GM10248 (cell line): Measurements from ENCODE around the gene BIK.

Source experiments
- CTCF ChIA-PET: fragments of 300-600 bp; sonication (Branson Sonifier 250); formaldehyde crosslinking; extraction: SDS; loops from one replicate; lab custom pipeline; 2021; ENCODE audit warnings: antibody characterized with exemption; lab: Yijun Ruan, JAX
- POLR2A ChIA-PET: fragments of 350-650 bp; sonication (Branson Sonifier 250); formaldehyde crosslinking; extraction: SDS; loops from one replicate; lab custom pipeline; 2020; ENCODE audit warnings: antibody characterized with exemption; lab: Yijun Ruan, JAX
- DNase-seq: peaks from one replicate; pipeline ENCODE4 v3.0.0; 2012; ENCODE audit errors: extremely low spot score
- CTCF ChIP-seq: IDR thresholded peaks from 2 replicates; pipeline ENCODE4 v1.5.1; 2012; ENCODE audit warnings: mild to moderate bottlenecking, low read depth; ENCODE audit errors: extremely low read depth, missing control alignments, control extremely low read depth

BIK gene

GRCh38 chr22:43163241-43163795, 52.8 kb downstream of the BIK start:
- no peak for DNase-seq
- CTCF ChIA-PET, result no interaction called here
- no peak for TF ChIP-seq CTCF
- POLR2A ChIA-PET, result interaction anchor here (0.7 kb wide), 1 partner anchor 11 kb away, joined by 3 read pairs; no protein-coding TSS in a partner anchor

- TF ChIP-seq CTCF, result no peak
- ChIA-PET POLR2A (no interaction called here), CTCF (no interaction called here)
- no peak for DNase-seq
Measured at GRCh38 chr22:43164636-43165035, 54.1 kb downstream of the BIK start.

- CTCF ChIA-PET, result no interaction called here
- DNase-seq, result no peak
- no peak for TF ChIP-seq CTCF
- POLR2A ChIA-PET, result no interaction called here
Measured at GRCh38 chr22:43166132-43166930, 55.8 kb downstream of the BIK start.

- ChIA-PET CTCF (no interaction called here), POLR2A (no interaction called here)
- no peak for TF ChIP-seq CTCF
- no peak for DNase-seq
Measured at GRCh38 chr22:43167001-43167589, 56.5 kb downstream of the BIK start.

- ChIA-PET POLR2A (interaction anchor here (0.6 kb wide), 1 partner anchor 275 kb away, joined by 4 read pairs; no protein-coding TSS in a partner anchor), CTCF (interaction anchor here (0.6 kb wide), 1 partner anchor 74 kb away, joined by 4 read pairs; no protein-coding TSS in a partner anchor)
- no peak for DNase-seq
- TF ChIP-seq CTCF, result no peak
Measured at GRCh38 chr22:43168471-43169309, 58.1 kb downstream of the BIK start.

- POLR2A ChIA-PET, result interaction anchor here (0.6 kb wide), 1 partner anchor 154 kb away, joined by 4 read pairs; the partner anchor contains the start of gene PACSIN2
- no peak for TF ChIP-seq CTCF
- no peak for DNase-seq
- CTCF ChIA-PET, result interaction anchor here (0.6 kb wide), 1 partner anchor 74 kb away, joined by 4 read pairs; no protein-coding TSS in a partner anchor
Measured at GRCh38 chr22:43169310-43170130, 59.0 kb downstream of the BIK start.
